ENCODE data around the gene EHMT1.

The EHMT1 gene

GRCh38 chr9:137798142-137798541, 179.3 kb downstream of the EHMT1 start:
- Histone ChIP-seq H3K4me2 (ENCODE audit: low read depth, low read length, poor library complexity, severe bottlenecking) (no peak overlapping the region), H2AFZ (ENCODE audit: low read depth, low read length, severe bottlenecking) (no peak overlapping the region), H3K9me2 (replicated peaks; ENCODE audit: insufficient read depth, low read length) (no peaks in the 10 kb centered on the region), H3K79me2 (ENCODE audit: insufficient read depth, low read length) (no peaks in the 10 kb centered on the region), H4K20me1 (ENCODE audit: low read depth, low read length) (no peaks in the 10 kb centered on the region), H3K27me3 (ENCODE audit: low read length) (no peaks in the 10 kb centered on the region), H3K9ac (ENCODE audit: low read length) (no peak overlapping the region), H3K36me3 (ENCODE audit: low read length) (0 out of 2 replicates have a peak, but pooled peaks cover 7% of the 10 kb centered on the region), H3K27ac (ENCODE audit: low read depth, low read length) (no peak overlapping the region), H3K9me3 (ENCODE audit: insufficient read depth, low read length) (no peaks in the 10 kb centered on the region), H3K4me3 (ENCODE audit: insufficient read depth, low read length, poor library complexity, severe bottlenecking) (no peak overlapping the region), H3F3A (ENCODE audit: insufficient read depth) (no peaks in the 10 kb centered on the region)
- no peak for TF ChIP-seq CTCF (IDR thresholded peaks at IDR 0.05; ENCODE audit: insufficient read depth, low read length, poor library complexity, severe bottlenecking)
- no peak for TF ChIP-seq EZH2phosphoT487 (conservative IDR thresholded peaks at IDR 0.05; ENCODE audit: low read length)

- no peak overlapping the region for H3K9ac ChIP-seq (ENCODE audit: low read length)
- H3K4me2 ChIP-seq (ENCODE audit: low read depth, low read length, poor library complexity, severe bottlenecking), result no peak overlapping the region
- H2AFZ ChIP-seq (ENCODE audit: low read depth, low read length, severe bottlenecking), result no peak overlapping the region
- H3K79me2 ChIP-seq (ENCODE audit: insufficient read depth, low read length), result no peaks in the 10 kb centered on the region
- no peaks in the 10 kb centered on the region for H4K20me1 ChIP-seq (ENCODE audit: low read depth, low read length)
- TF ChIP-seq CTCF (IDR thresholded peaks at IDR 0.05; ENCODE audit: insufficient read depth, low read length, poor library complexity, severe bottlenecking) (no peak), EZH2phosphoT487 (conservative IDR thresholded peaks at IDR 0.05; ENCODE audit: low read length) (no peak)
- no peaks in the 10 kb centered on the region for H3K9me2 ChIP-seq (replicated peaks; ENCODE audit: insufficient read depth, low read length)
- no peak overlapping the region for H3K27ac ChIP-seq (ENCODE audit: low read depth, low read length)
- no peaks in the 10 kb centered on the region for H3F3A ChIP-seq (ENCODE audit: insufficient read depth)
- no peaks in the 10 kb centered on the region for H3K9me3 ChIP-seq (ENCODE audit: insufficient read depth, low read length)
- no peak overlapping the region for H3K4me3 ChIP-seq (ENCODE audit: insufficient read depth, low read length, poor library complexity, severe bottlenecking)
- no peaks in the 10 kb centered on the region for H3K27me3 ChIP-seq (ENCODE audit: low read length)
- 0 out of 2 replicates have a peak, but pooled peaks cover 7% of the 10 kb centered on the region for H3K36me3 ChIP-seq (ENCODE audit: low read length)
Measured at GRCh38 chr9:137798901-137799629, 180.3 kb downstream of the EHMT1 start.

- Histone ChIP-seq H3K27me3 (ENCODE audit: low read length) (no peaks in the 10 kb centered on the region), H3K9ac (ENCODE audit: low read length) (no peak overlapping the region), H3K9me2 (replicated peaks; ENCODE audit: insufficient read depth, low read length) (no peaks in the 10 kb centered on the region), H3K9me3 (ENCODE audit: insufficient read depth, low read length) (no peaks in the 10 kb centered on the region), H3K79me2 (ENCODE audit: insufficient read depth, low read length) (no peaks in the 10 kb centered on the region), H2AFZ (ENCODE audit: low read depth, low read length, severe bottlenecking) (no peak overlapping the region), H3K4me2 (ENCODE audit: low read depth, low read length, poor library complexity, severe bottlenecking) (no peak overlapping the region), H4K20me1 (ENCODE audit: low read depth, low read length) (no peaks in the 10 kb centered on the region), H3K4me3 (ENCODE audit: insufficient read depth, low read length, poor library complexity, severe bottlenecking) (no peak overlapping the region), H3F3A (ENCODE audit: insufficient read depth) (no peaks in the 10 kb centered on the region), H3K27ac (ENCODE audit: low read depth, low read length) (no peak overlapping the region), H3K36me3 (ENCODE audit: low read length) (0 out of 2 replicates have a peak, but pooled peaks cover 10% of the 10 kb centered on the region)
- TF ChIP-seq EZH2phosphoT487 (conservative IDR thresholded peaks at IDR 0.05; ENCODE audit: low read length) (no peak), CTCF (IDR thresholded peaks at IDR 0.05; ENCODE audit: insufficient read depth, low read length, poor library complexity, severe bottlenecking) (no peak)
Measured at GRCh38 chr9:137799630-137799983, 180.8 kb downstream of the EHMT1 start.

Measured in SU-DHL-6 (cell line).